ENCODE data around the gene SEMA5A. TPM values are rescaled to one million over a fixed set of nuclear protein-coding genes. Genes with fewer than 3 reads are reported as not detected.

SEMA5A gene
- total RNA-seq, 1 donor = 57.0 TPM

DNA sequence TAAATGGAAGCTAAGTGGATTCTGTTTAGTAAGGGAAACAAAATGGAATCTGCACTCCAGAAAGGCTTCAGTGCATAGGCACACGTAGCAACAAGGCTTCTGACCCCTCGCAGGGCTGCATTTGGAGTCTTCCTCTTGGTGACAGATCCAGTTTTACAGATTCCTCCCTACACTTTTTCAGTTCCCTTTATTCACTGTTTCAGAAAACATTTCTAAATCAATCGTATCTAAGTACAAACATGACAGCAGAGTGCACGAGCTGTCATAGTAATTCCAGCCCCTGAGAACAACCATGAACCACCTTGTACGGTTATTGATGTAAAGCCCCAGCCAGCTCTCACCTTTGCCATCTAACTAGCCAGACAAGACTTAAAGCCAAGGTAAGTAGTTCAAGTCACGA, 491.6 kb downstream of the SEMA5A start:
- no peak overlapping the region for H3K4me3 ChIP-seq (ENCODE audit: low read depth, low read length)
- DNase-seq (ENCODE audit: low read depth) = no peak
- TF ChIP-seq, protein P1, sequence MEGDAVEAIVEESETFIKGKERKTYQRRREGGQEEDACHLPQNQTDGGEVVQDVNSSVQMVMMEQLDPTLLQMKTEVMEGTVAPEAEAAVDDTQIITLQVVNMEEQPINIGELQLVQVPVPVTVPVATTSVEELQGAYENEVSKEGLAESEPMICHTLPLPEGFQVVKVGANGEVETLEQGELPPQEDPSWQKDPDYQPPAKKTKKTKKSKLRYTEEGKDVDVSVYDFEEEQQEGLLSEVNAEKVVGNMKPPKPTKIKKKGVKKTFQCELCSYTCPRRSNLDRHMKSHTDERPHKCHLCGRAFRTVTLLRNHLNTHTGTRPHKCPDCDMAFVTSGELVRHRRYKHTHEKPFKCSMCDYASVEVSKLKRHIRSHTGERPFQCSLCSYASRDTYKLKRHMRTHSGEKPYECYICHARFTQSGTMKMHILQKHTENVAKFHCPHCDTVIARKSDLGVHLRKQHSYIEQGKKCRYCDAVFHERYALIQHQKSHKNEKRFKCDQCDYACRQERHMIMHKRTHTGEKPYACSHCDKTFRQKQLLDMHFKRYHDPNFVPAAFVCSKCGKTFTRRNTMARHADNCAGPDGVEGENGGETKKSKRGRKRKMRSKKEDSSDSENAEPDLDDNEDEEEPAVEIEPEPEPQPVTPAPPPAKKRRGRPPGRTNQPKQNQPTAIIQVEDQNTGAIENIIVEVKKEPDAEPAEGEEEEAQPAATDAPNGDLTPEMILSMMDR (IDR thresholded peaks at IDR 0.05; ENCODE audit: insufficient read depth, low read length) = no peak

DNA sequence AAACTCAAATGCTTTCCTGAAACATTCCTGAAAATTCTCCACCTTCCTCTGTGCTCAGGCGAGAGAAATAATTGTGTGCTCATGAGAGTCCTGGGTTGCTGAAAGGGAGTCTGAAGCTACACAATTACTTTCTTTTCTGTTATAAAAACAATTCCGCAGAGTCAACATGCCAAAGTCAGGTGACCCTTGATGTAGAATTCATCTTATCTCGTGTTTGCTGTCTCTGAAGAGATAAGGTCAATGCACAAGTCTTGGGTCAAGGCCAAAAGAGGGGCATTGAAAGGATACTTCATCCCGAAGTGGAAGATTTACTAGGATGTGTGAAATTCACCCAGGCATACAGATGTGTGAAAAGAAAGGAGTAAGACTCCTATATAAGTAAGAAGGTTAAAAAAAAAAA, 493.5 kb downstream of the SEMA5A start:
- TF ChIP-seq, protein P1 (IDR thresholded peaks at IDR 0.05; ENCODE audit: insufficient read depth, low read length) = no peak
- H3K4me3 ChIP-seq (ENCODE audit: low read depth, low read length) = no peak overlapping the region
- no peak for DNase-seq (ENCODE audit: low read depth)

DNA sequence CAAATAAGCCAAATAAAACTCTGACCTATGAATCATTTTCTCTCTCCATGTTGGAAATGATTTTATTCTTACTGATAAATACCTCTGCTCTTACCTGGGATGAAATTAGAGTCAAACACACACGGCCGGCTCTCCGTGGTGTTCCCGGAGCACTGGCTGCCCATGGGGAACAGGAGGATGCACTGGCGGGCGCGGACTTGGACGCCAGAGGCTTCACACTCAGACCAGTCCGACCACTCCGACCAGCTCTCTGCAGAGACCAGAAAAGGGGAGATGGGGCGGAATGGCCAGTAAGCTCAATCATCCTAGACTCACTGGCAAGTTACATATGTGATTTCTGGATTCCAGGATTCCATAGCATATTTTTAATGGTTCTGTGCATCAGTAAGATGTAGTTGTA, 494.1 kb downstream of the SEMA5A start:
- no peak overlapping the region for H3K4me3 ChIP-seq (ENCODE audit: low read depth, low read length)
- TF ChIP-seq, protein P1 (IDR thresholded peaks at IDR 0.05; ENCODE audit: insufficient read depth, low read length) = no peak
- no peak for DNase-seq (ENCODE audit: low read depth)

DNA sequence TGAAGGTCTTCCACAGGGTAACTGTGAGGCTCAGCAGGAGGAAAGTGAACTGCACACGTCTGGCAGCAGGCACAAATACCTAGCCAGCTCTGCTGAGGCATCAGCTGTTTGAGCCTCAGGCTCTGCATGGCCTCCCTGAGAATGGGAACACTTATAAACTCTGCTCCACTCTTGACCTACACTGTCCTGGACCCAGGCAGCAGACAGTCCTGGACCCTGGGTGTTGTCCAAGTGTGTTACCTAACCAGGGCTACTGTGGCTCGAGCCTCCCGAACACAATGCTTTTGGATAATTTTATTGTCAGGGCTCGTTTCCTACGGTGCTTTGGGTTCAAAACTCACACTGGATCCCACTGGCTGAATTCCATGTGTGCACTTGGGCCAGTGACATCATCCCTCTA, 497.9 kb downstream of the SEMA5A start:
- TF ChIP-seq, protein P1 (IDR thresholded peaks at IDR 0.05; ENCODE audit: insufficient read depth, low read length) = no peak
- no peak overlapping the region for H3K4me3 ChIP-seq (ENCODE audit: low read depth, low read length)
- DNase-seq (ENCODE audit: low read depth) = no peak

DNA sequence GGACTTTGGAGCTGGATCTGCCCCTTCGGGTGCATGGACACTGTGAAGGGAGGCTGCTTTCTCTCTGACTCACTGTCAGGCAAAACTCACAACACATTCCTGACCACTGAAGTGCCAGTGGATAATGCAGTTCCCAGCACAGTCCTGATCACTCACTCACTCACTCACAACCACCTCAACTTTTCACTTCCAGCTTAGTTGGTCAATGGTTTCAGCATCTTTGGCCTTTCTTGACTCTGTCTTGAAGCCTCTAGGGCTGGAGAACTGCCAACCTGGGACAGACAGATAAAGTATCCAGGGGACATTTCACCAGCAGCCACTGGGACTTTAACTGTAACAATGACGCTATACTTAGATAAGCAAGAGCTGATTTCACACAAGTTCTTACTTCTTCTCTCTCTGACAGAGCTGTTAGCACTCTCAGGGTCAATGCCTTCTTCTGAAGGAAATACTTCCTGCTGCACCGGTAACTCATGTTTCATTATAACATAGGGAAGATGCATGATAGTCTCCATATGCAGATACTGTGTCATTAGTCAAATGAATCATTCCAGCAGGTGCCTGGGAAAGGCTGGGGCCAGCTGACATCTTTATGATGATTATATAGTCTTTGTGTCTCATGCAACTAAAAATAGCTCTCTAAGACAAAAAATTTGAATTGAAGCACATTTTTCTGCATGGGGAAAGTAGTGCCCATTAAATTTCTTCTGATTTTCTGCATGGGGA, 499.0 kb downstream of the SEMA5A start:
- peak; percentile 89 for DNase-seq (ENCODE audit: low read depth)
- no peak overlapping the region for H3K4me3 ChIP-seq (ENCODE audit: low read depth, low read length)
- TF ChIP-seq, protein P1 (IDR thresholded peaks at IDR 0.05; ENCODE audit: insufficient read depth, low read length) = no peak

GRCh38 chr5:9045946-9046345, 499.9 kb downstream of the SEMA5A start:
- TF ChIP-seq, protein P1 (IDR thresholded peaks at IDR 0.05; ENCODE audit: insufficient read depth, low read length) = no peak
- no peak for DNase-seq (ENCODE audit: low read depth)
- no peak overlapping the region for H3K4me3 ChIP-seq (ENCODE audit: low read depth, low read length)

DNA sequence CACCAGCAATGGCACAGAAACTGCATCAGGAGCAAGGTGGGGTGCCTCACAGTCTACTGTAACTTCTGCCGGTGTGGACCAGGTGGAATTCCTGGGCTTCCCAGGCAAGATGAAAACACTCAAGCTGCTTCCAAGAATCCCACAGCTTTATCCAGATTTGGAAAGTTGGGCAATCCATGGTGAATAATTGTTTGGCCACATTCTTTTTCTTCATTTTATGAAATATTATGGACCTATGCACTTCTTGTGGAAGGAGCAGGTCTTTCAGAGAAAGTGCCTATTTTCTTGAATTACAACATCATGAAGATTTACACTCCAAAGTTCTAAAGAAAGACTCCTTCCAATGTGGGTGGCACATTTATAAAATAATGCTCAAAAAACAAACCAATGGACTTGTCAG, 503.6 kb downstream of the SEMA5A start:
- DNase-seq (ENCODE audit: low read depth) = peak; percentile 55
- H3K4me3 ChIP-seq (ENCODE audit: low read depth, low read length) = no peak overlapping the region
- TF ChIP-seq, protein P1 (IDR thresholded peaks at IDR 0.05; ENCODE audit: insufficient read depth, low read length) = no peak

Data from fibroblast of the aortic adventitia (primary cell).